A549 treated with CORT108297 at 1 μM for 4 hours (cell line): ENCODE results near the gene HHAT. TPM values are rescaled to one million over a fixed set of nuclear protein-coding genes. Genes with fewer than 3 reads are reported as not detected.

ENCODE experiments used
- total RNA-seq: library from RNA; stranded (reverse); fragments of 200-300 nt; extraction: Qiagen RNA extraction; gene quantifications from 5 replicates; pipeline ENCODE4 v1.2.3, GENCODE V29; 2022

HHAT gene
- total RNA-seq: 1.5 to 2.1 TPM (median 1.8 TPM) in 5 replicates

DNA sequence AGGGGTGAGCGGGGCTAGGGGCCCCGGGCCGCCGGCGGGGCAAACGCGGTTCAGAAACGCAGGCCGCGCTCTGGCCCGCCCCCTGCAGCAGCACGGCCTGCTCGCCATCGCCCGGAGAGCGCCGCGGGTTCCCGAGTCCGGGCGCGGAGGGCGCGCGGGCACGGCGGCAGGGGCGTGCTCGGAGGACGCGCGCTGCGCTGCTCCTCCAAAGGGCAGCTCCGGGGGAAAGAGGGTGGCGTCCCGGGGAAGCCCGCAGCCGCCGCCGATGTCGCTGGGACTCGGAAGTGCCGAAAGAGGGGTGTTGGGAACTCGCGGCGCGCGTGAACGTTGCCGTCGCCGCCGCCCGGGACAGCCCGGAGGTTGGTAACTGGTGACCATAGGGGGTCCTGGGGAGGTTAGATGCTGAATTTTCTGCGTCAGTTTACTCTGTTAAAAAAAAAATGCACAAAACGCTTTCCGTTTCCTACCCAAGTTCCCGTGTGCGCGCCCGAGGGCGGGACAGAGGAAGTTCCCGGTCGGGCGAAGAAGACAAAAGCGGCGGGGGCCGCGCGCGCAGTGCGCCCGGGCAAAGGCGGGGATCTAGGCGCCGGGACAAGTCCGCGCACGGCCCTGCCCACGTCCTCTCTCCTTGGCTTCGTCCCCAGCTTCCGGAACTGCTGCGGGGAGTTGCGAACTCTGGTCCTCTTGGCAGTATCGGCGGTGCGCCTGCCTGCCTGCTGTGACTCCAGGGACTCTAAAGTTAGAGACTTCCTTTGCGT is at the start of gene HHAT:
Gene HHAT (plus strand): TSS at position 157 of the 758 bp plus-strand sequence. CDS start 20,074 bp downstream, outside the sequence.

Other genes with a start within 250 kb of the HHAT start
- gene SERTAD4, start 96.1 kb upstream of the HHAT start, total RNA-seq: 0.67 to 0.92 TPM (median 0.78 TPM) in 5 replicates